Astrocyte of the cerebellum (primary cell): ENCODE results near the gene FOXD3.
"Not testable (repeated sequence)": the region's sequence is repeated elsewhere in the genome, so short reads cannot be mapped to it uniquely, and the experiment has no call there.

ENCODE experiments used
- DNase-seq: peaks from one replicate; pipeline ENCODE4 v3.0.0-alpha.2; 2011; ENCODE audit warnings: low read depth
- H3K4me3 ChIP-seq: 2 replicates; pipeline ENCODE4 v1.5.1; 2011; ENCODE audit warnings: mild to moderate bottlenecking, low read depth, low read length, moderate library complexity
- CTCF ChIP-seq: IDR thresholded peaks from 2 replicates; pipeline ENCODE4 v1.5.1; 2012; ENCODE audit warnings: low read length, low read depth, moderate library complexity, mild to moderate bottlenecking; ENCODE audit errors: missing control alignments
- in situ Hi-C: cut with HindIII; loops from 2 replicates; pipeline ENCODE4 v1.10.0; 2017; ENCODE audit warnings: low sequenced_read_pairs

Gene FOXD3

GRCh38 chr1:63329621-63330330, 7.4 kb downstream of the FOXD3 start:
- DNase-seq, result no peak
- TF ChIP-seq CTCF, result no peak
- no peak overlapping the region for H3K4me3 ChIP-seq
- in situ Hi-C loops, result no loop called here

GRCh38 chr1:63330331-63330916, 8.1 kb downstream of the FOXD3 start:
- TF ChIP-seq CTCF, result no peak

GRCh38 chr1:63342402-63342801, 20.0 kb downstream of the FOXD3 start:
- no peak for TF ChIP-seq CTCF
- no peak overlapping the region for H3K4me3 ChIP-seq
- DNase-seq, result no peak
- in situ Hi-C loops, result no loop called here

More at GRCh38 chr1:63330331-63330916, 8.1 kb downstream of the FOXD3 start:
- in situ Hi-C loops, result no loop called here
- DNase-seq, result no peak
- no peak overlapping the region for H3K4me3 ChIP-seq

GRCh38 chr1:63343922-63344321, 21.6 kb downstream of the FOXD3 start:
- H3K4me3 ChIP-seq, result no peak overlapping the region
- in situ Hi-C loops, result no loop called here
- DNase-seq, result no peak
- TF ChIP-seq CTCF, result no peak

GRCh38 chr1:63350320-63350719, 28.0 kb downstream of the FOXD3 start:
- in situ Hi-C loops, result no loop called here
- H3K4me3 ChIP-seq, result no peak overlapping the region
- no peak for DNase-seq
- no peak for TF ChIP-seq CTCF

- in situ Hi-C loops, result no loop called here
- no peak for TF ChIP-seq CTCF
These were observed 30.4 kb downstream of the FOXD3 start for GRCh38 chr1:63352736-63353135.

GRCh38 chr1:63356234-63356633, 33.9 kb downstream of the FOXD3 start:
- H3K4me3 ChIP-seq, DNase-seq, in situ Hi-C loops: not testable (repeated sequence)

More at GRCh38 chr1:63352736-63353135, 30.4 kb downstream of the FOXD3 start:
- no peak overlapping the region for H3K4me3 ChIP-seq
- DNase-seq, result no peak
